ENCODE results near the gene TMEM52. TPM values are rescaled to one million over a fixed set of nuclear protein-coding genes. Genes with fewer than 3 reads are reported as not detected.

Gene TMEM52
- total and polyA plus RNA-seq, 2 of the 13 experiments (the other 11 are each of a cell fraction or from before 2014, with no cell fraction given): 13.2 to 18.7 TPM

DNA sequence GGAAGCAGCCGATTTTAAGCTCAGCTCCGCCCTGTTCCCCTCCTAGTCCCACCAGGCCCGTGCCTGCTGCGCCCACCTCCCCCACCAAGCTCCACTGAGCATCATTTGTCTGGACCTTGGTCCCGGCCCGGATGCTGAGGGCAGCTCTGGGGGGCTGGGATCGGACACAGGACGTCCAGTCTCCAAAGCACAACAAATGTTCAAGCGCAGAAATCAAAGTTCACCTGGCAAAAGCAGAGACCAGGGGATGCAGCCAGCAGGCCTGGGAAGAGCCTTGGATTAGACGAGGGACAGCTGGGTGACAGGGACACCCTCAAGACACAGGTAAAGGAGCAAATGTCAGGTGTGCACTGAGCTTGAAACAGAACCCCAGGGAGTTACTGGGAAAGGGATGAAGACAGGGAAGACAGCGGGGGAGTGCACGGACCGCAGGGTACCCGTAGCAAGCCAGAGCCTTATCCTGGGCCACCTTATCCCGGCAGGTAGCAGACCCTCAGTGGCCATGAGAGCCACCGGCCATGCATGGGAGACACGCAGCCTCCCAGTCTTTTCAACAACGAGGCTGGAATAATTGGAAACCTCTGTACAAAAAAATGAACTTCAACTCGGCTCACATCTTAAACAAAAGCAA is 22.2 kb upstream of the TMEM52 start (continued):
- TF ChIP-seq, protein P1, sequence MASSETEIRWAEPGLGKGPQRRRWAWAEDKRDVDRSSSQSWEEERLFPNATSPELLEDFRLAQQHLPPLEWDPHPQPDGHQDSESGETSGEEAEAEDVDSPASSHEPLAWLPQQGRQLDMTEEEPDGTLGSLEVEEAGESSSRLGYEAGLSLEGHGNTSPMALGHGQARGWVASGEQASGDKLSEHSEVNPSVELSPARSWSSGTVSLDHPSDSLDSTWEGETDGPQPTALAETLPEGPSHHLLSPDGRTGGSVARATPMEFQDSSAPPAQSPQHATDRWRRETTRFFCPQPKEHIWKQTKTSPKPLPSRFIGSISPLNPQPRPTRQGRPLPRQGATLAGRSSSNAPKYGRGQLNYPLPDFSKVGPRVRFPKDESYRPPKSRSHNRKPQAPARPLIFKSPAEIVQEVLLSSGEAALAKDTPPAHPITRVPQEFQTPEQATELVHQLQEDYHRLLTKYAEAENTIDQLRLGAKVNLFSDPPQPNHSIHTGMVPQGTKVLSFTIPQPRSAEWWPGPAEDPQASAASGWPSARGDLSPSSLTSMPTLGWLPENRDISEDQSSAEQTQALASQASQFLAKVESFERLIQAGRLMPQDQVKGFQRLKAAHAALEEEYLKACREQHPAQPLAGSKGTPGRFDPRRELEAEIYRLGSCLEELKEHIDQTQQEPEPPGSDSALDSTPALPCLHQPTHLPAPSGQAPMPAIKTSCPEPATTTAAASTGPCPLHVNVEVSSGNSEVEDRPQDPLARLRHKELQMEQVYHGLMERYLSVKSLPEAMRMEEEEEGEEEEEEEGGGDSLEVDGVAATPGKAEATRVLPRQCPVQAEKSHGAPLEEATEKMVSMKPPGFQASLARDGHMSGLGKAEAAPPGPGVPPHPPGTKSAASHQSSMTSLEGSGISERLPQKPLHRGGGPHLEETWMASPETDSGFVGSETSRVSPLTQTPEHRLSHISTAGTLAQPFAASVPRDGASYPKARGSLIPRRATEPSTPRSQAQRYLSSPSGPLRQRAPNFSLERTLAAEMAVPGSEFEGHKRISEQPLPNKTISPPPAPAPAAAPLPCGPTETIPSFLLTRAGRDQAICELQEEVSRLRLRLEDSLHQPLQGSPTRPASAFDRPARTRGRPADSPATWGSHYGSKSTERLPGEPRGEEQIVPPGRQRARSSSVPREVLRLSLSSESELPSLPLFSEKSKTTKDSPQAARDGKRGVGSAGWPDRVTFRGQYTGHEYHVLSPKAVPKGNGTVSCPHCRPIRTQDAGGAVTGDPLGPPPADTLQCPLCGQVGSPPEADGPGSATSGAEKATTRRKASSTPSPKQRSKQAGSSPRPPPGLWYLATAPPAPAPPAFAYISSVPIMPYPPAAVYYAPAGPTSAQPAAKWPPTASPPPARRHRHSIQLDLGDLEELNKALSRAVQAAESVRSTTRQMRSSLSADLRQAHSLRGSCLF (CRISPR knock-in tag; IDR thresholded peaks at IDR 0.05; ENCODE audit: borderline replicate concordance): no peak
- TF ChIP-seq ZNF180 (CRISPR knock-in tag; IDR thresholded peaks at IDR 0.05; ENCODE audit: borderline replicate concordance, low read depth): no peak
- TF ChIP-seq, protein P2, sequence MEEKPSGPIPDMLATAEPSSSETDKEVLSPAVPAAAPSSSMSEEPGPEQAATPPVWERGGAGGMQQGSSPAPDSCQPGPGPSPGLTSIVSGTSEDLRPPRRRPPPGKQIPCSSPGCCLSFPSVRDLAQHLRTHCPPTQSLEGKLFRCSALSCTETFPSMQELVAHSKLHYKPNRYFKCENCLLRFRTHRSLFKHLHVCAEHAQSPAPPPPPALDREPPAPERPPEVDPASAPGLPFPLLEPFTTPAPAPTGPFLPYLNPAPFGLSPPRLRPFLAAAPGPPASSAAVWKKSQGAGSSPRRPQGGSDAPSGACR (CRISPR knock-in tag; IDR thresholded peaks at IDR 0.05): no peak
- TF ChIP-seq THAP11 (CRISPR knock-in tag; IDR thresholded peaks at IDR 0.05): peak; percentile 45; the same call in 1 of the 2 replicates
- TF ChIP-seq RBFOX2 (IDR thresholded peaks at IDR 0.05; ENCODE audit: low read depth, low read length): peak; percentile 16; the same call in 1 of the 2 replicates
- TF ChIP-seq, protein P3, sequence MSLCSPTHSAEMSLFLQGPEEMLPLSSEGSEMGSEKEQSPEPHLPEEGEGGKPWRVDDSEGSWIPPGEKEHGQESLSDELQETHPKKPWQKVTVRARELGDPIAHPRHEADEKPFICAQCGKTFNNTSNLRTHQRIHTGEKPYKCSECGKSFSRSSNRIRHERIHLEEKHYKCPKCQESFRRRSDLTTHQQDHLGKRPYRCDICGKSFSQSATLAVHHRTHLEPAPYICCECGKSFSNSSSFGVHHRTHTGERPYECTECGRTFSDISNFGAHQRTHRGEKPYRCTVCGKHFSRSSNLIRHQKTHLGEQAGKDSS (CRISPR knock-in tag; IDR thresholded peaks at IDR 0.05; ENCODE audit: borderline replicate concordance, low read depth): peak; percentile 49; the same call in 1 of the 2 replicates
- no peak for TF ChIP-seq ZSCAN30 (CRISPR knock-in tag; IDR thresholded peaks at IDR 0.05)
- no peak for TF ChIP-seq ZNF674 (CRISPR knock-in tag; IDR thresholded peaks at IDR 0.05; ENCODE audit: low read depth)
- TF ChIP-seq, protein P4, sequence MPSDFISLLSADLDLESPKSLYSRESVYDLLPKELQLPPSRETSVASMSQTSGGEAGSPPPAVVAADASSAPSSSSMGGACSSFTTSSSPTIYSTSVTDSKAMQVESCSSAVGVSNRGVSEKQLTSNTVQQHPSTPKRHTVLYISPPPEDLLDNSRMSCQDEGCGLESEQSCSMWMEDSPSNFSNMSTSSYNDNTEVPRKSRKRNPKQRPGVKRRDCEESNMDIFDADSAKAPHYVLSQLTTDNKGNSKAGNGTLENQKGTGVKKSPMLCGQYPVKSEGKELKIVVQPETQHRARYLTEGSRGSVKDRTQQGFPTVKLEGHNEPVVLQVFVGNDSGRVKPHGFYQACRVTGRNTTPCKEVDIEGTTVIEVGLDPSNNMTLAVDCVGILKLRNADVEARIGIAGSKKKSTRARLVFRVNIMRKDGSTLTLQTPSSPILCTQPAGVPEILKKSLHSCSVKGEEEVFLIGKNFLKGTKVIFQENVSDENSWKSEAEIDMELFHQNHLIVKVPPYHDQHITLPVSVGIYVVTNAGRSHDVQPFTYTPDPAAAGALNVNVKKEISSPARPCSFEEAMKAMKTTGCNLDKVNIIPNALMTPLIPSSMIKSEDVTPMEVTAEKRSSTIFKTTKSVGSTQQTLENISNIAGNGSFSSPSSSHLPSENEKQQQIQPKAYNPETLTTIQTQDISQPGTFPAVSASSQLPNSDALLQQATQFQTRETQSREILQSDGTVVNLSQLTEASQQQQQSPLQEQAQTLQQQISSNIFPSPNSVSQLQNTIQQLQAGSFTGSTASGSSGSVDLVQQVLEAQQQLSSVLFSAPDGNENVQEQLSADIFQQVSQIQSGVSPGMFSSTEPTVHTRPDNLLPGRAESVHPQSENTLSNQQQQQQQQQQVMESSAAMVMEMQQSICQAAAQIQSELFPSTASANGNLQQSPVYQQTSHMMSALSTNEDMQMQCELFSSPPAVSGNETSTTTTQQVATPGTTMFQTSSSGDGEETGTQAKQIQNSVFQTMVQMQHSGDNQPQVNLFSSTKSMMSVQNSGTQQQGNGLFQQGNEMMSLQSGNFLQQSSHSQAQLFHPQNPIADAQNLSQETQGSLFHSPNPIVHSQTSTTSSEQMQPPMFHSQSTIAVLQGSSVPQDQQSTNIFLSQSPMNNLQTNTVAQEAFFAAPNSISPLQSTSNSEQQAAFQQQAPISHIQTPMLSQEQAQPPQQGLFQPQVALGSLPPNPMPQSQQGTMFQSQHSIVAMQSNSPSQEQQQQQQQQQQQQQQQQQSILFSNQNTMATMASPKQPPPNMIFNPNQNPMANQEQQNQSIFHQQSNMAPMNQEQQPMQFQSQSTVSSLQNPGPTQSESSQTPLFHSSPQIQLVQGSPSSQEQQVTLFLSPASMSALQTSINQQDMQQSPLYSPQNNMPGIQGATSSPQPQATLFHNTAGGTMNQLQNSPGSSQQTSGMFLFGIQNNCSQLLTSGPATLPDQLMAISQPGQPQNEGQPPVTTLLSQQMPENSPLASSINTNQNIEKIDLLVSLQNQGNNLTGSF (CRISPR knock-in tag; IDR thresholded peaks at IDR 0.05): 0 out of 2 replicates have a peak, but pooled peaks have one; percentile 33
- no peak for TF ChIP-seq SMAD9 (CRISPR knock-in tag; IDR thresholded peaks at IDR 0.05)
- no peak for TF ChIP-seq ZNF44 (CRISPR knock-in tag; IDR thresholded peaks at IDR 0.05)
- TF ChIP-seq ZC3H13 (CRISPR knock-in tag; IDR thresholded peaks at IDR 0.05): peak; percentile 93
- no peak for TF ChIP-seq CHD2 (IDR thresholded peaks at IDR 0.05; ENCODE audit: low read depth, low read length)
- TF ChIP-seq, protein P5, sequence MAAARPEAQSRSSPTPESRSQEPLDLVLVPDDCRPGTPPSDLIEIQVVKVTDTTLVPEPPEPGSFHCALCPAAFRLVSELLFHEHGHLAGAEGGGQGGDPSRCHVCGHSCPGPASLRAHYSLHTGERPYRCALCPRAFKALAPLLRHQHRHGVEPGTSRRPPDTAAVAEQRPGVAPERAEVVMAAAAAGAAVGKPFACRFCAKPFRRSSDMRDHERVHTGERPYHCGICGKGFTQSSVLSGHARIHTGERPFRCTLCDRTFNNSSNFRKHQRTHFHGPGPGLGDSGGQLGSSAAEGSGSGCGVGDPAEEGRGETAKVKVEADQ (CRISPR knock-in tag; IDR thresholded peaks at IDR 0.05; ENCODE audit: borderline replicate concordance): peak; percentile 87
